Endothelial cell of umbilical vein (primary cell): ENCODE data around the gene ADGRL3. TPM values are rescaled to one million over a fixed set of nuclear protein-coding genes. Genes with fewer than 3 reads are reported as not detected.

Experiments used
- BruUV-seq: library from RNA; stranded (reverse); fragments of 400-500 nt; replicated peaks from 2 replicates; lab custom pipeline; 2021; lab: Mats Ljungman, UMichigan
- CTCF ChIA-PET: fragments of 300-600, 350-600 bp; sonication (Branson Sonifier 250); formaldehyde crosslinking; loops from one replicate; lab custom pipeline; 2021; ENCODE audit warnings: antibody characterized with exemption, inconsistent platforms; lab: Charles Lee
- POLR2A ChIA-PET: fragments of 300-600, 350-600 bp; sonication (Branson Sonifier 250); formaldehyde crosslinking; loops from one replicate; lab custom pipeline; 2021; ENCODE audit warnings: antibody characterized with exemption, inconsistent platforms; lab: Charles Lee
- DNase-seq: peaks from one replicate; pipeline ENCODE4 v3.0.0-alpha.2; 2011; ENCODE audit warnings: low read depth, low spot score
- FAIRE-seq: peaks from 2 replicates; lab custom pipeline; 2011; peaks lifted over from hg19 to GRCh38; lab: Jason Lieb, UNC
- H2AFZ ChIP-seq: 2 replicates; pipeline ENCODE4 v1.6.0; 2012; ENCODE audit warnings: low read depth, low read length, control low read depth, inconsistent platforms
- H3K27ac ChIP-seq: 2 replicates; pipeline ENCODE4 v1.5.1; 2011; ENCODE audit warnings: low read depth, mild to moderate bottlenecking, control low read depth, low read length, moderate library complexity; ENCODE audit not compliant: insufficient read depth
- H3K27me3 ChIP-seq, 2 experiments: 2 replicates each; pipeline versions ENCODE4 v1.6.0 to v1.6.1; 2011; ENCODE audit warnings: low read length in 2 of 2, mixed read lengths in 1 of 2; ENCODE audit not compliant: control insufficient read depth in 2 of 2, insufficient read depth in 2 of 2
- H3K36me3 ChIP-seq, 2 experiments: 2 replicates in 1 of 2; 3 replicates in 1 of 2; pipeline ENCODE4 v1.5.1; 2011; ENCODE audit warnings: low read length in 2 of 2, mild to moderate bottlenecking in 1 of 2, moderate library complexity in 1 of 2; ENCODE audit not compliant: control insufficient read depth in 2 of 2, insufficient read depth in 2 of 2; ENCODE audit errors: extremely low read depth in 1 of 2
- H3K4me1 ChIP-seq: 3 replicates; pipeline ENCODE4 v1.5.1; 2011; ENCODE audit warnings: mild to moderate bottlenecking, low read length; ENCODE audit not compliant: control insufficient read depth, insufficient read depth; ENCODE audit errors: extremely low read depth
- H3K4me2 ChIP-seq: 2 replicates; pipeline ENCODE4 v1.6.1; 2011; ENCODE audit warnings: low read length, control low read depth, mixed read lengths; ENCODE audit not compliant: insufficient read depth
- H3K4me3 ChIP-seq, 3 experiments: fragments of 200-600 bp in 1 of 3; sonication (generic), shearing (Covaris generic) in 1 of 3; replicated peaks in 1 of 3; 2 replicates each; pipeline ENCODE4 v1.5.1; 2011 to 2016; ENCODE audit warnings: control low read depth in 3 of 3, low read length in 3 of 3, mild to moderate bottlenecking in 2 of 3, inconsistent platforms in 1 of 3, low read depth in 1 of 3, moderate library complexity in 1 of 3; ENCODE audit not compliant: insufficient read depth in 1 of 3
- H3K79me2 ChIP-seq: 2 replicates; pipeline ENCODE4 v1.6.0; 2012; ENCODE audit warnings: low read length, inconsistent platforms; ENCODE audit not compliant: control insufficient read depth, insufficient read depth
- H3K9ac ChIP-seq: replicated peaks from 2 replicates; pipeline ENCODE3; 2011; ENCODE audit warnings: low read length, control low read depth; ENCODE audit not compliant: insufficient read depth; ENCODE audit errors: extremely low read depth
- H3K9me1 ChIP-seq: replicated peaks from 3 replicates; pipeline ENCODE4 v1.6.0; 2011; ENCODE audit warnings: mild to moderate bottlenecking, low read length; ENCODE audit not compliant: control insufficient read depth, insufficient read depth; ENCODE audit errors: extremely low read depth
- H3K9me3 ChIP-seq: replicated peaks from 2 replicates; pipeline ENCODE4 v1.5.1; 2012; ENCODE audit warnings: low read length, inconsistent platforms; ENCODE audit not compliant: control insufficient read depth, insufficient read depth
- H4K20me1 ChIP-seq: replicated peaks from 2 replicates; pipeline ENCODE3; 2011; ENCODE audit warnings: mild to moderate bottlenecking, low read length; ENCODE audit not compliant: control insufficient read depth, insufficient read depth; ENCODE audit errors: extremely low read depth
- CTCF ChIP-seq, 2 donors: IDR thresholded peaks; 1 replicate in 1 of 2; 2 replicates in 1 of 2; pipeline ENCODE4 v1.5.1; 2011; ENCODE audit warnings: low read length in 2 of 2, mild to moderate bottlenecking in 2 of 2, moderate library complexity in 2 of 2, control low read depth in 1 of 2, inconsistent platforms in 1 of 2, low read depth in 1 of 2; ENCODE audit not compliant: insufficient read depth in 1 of 2; ENCODE audit errors: extremely low read depth in 1 of 2
- EZH2 ChIP-seq: IDR thresholded peaks from 2 replicates; pipeline ENCODE4 v1.6.1; 2012; ENCODE audit warnings: borderline replicate concordance, low read depth, mild to moderate bottlenecking, moderate library complexity, low read length, inconsistent platforms; ENCODE audit not compliant: severe bottlenecking
- FOS ChIP-seq: IDR thresholded peaks from 2 replicates; pipeline ENCODE4 v1.6.1; 2011; ENCODE audit warnings: mild to moderate bottlenecking, low read length, moderate library complexity, borderline replicate concordance; ENCODE audit not compliant: insufficient read depth
- GATA2 ChIP-seq: IDR thresholded peaks from 2 replicates; pipeline ENCODE4 v1.7.0; 2011; ENCODE audit warnings: low read depth, mild to moderate bottlenecking, moderate library complexity, mixed read lengths, low read length; ENCODE audit not compliant: insufficient read length, insufficient read depth
- JUN ChIP-seq: IDR thresholded peaks from 2 replicates; pipeline ENCODE4 v1.6.1; 2011; ENCODE audit warnings: borderline replicate concordance, low read depth; ENCODE audit not compliant: insufficient read length, insufficient read depth
- MYC ChIP-seq: IDR thresholded peaks from one replicate; pipeline ENCODE4 v1.6.1; 2011; ENCODE audit warnings: mild to moderate bottlenecking, low read depth, low read length
- POLR2A ChIP-seq: IDR thresholded peaks from 2 replicates; pipeline ENCODE4 v1.6.1; 2012; ENCODE audit warnings: low read depth, mild to moderate bottlenecking, control low read depth, low read length
- POLR2AphosphoS5 ChIP-seq: IDR thresholded peaks from 2 replicates; pipeline ENCODE4 v1.6.1; 2012; ENCODE audit warnings: low read depth, mild to moderate bottlenecking, control low read depth, low read length, moderate library complexity; ENCODE audit not compliant: insufficient read depth
- dilution Hi-C: fragments of 300-500 bp; cut with MboI; formaldehyde crosslinking; loops from one replicate; pipeline ENCODE4 v1.15.0; 2019; ENCODE audit warnings: low sequenced_read_pairs; ENCODE audit not compliant: extremely low pct_ligation_motif_present
- intact Hi-C: fragments of 100-400 bp; cut with micrococcal nuclease; formaldehyde crosslinking; loops from one replicate; pipeline ENCODE4 v1.10.0; 2022
- polyA plus RNA-seq, 4 experiments: library from polyadenylated mRNA; depleted of rRNA in 3 of 4; stranded (reverse) in 3 of 4; unstranded in 1 of 4; fragments of >200 nt; gene quantifications; 2 replicates each; pipeline versions ENCODE4 v1.2.1 to v1.2.3, GENCODE V29; 2011 to 2012; ENCODE audit warnings: missing spikeins in 1 of 4
- total RNA-seq: library from RNA; stranded (reverse); gene quantifications from 2 replicates; pipeline ENCODE4 v1.2.3, GENCODE V29; 2021
- TF ChIP-seq, protein P1 (sequence below): IDR thresholded peaks from 2 replicates; pipeline ENCODE4 v1.6.1; 2011; ENCODE audit not compliant: insufficient read depth, insufficient read length

The ADGRL3 gene
- total and polyA plus RNA-seq, 2 donors (not counting 3 experiments of a cell fraction or from before 2014, with no cell fraction given), result not detected

GRCh38 chr4:61896634-61897033 is 696.5 kb downstream of the ADGRL3 start:
- no peak for DNase-seq
- no peak for FAIRE-seq

More at GRCh38 chr4:61896634-61897033, 696.5 kb downstream of the ADGRL3 start:
- dilution Hi-C loops, result no loop called here
- no peak overlapping the region for H3K27ac ChIP-seq
- H3K79me2 ChIP-seq, result no peaks in the 10 kb centered on the region
- H3K4me3 ChIP-seq, result no peak overlapping the region
- H4K20me1 ChIP-seq, result no peaks in the 10 kb centered on the region
- H3K9me3 ChIP-seq, result no peaks in the 10 kb centered on the region
- no peak overlapping the region for H3K4me2 ChIP-seq
- ChIA-PET CTCF (interaction anchor here (0.5 kb wide), 1 partner anchor 1502 kb away, joined by 3 read pairs; no protein-coding TSS in a partner anchor), POLR2A (no interaction called here)
- no peaks in the 10 kb centered on the region for H3K4me1 ChIP-seq
- intact Hi-C loops, result no loop called here
- no TSS peak for BruUV-seq
- no peaks in the 10 kb centered on the region for H3K9me1 ChIP-seq
- no peak overlapping the region for H3K9ac ChIP-seq
- TF ChIP-seq FOS (no peak), POLR2A (no peak), JUN (no peak), EZH2 (no peak), CTCF (IDR thresholded peaks at IDR 0.05; ENCODE audit: extremely low read depth in 1 of 2, insufficient read depth in 1 of 2, low read depth in 1 of 2, low read length in 2 of 2) (no peak), POLR2AphosphoS5 (no peak), GATA2 (no peak), MYC (no peak)
- TF ChIP-seq, protein P1, sequence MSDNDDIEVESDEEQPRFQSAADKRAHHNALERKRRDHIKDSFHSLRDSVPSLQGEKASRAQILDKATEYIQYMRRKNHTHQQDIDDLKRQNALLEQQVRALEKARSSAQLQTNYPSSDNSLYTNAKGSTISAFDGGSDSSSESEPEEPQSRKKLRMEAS, result no peak
- no peaks in the 10 kb centered on the region for H3K27me3 ChIP-seq
- H2AFZ ChIP-seq, result no peak overlapping the region
- H3K36me3 ChIP-seq, result no peaks in the 10 kb centered on the region
